Measurements from ENCODE around the gene AHRR. TPM values are rescaled to one million over a fixed set of nuclear protein-coding genes. Genes with fewer than 3 reads are reported as not detected.

AHRR gene
- total and polyA plus RNA-seq, 2 of the 4 experiments (the other 2 are of a cell fraction): 15.6 to 37.1 TPM

- Histone ChIP-seq H2AK9ac (replicated peaks; ENCODE audit: low read depth, low read length, poor library complexity) (no peak overlapping the region), H4K20me1 (ENCODE audit: insufficient read depth, low read length) (no peaks in the 10 kb centered on the region; the same call in 1 of the 2 replicates), H4K91ac (ENCODE audit: insufficient read depth, low read depth, low read length) (peak overlapping the region; percentile 37), H2BK120ac (ENCODE audit: low read depth, low read length) (peak overlapping the region; percentile 11), H3K27ac (ENCODE audit: insufficient read depth, low read length) (peak overlapping the region; percentile 18; the same call in 1 of the 2 replicates), H3K23ac (ENCODE audit: low read depth, low read length) (no peak overlapping the region), H3K14ac (replicated peaks; ENCODE audit: low read depth, low read length) (no peak overlapping the region), H2AFZ (replicated peaks; ENCODE audit: low read length, poor library complexity) (peak overlapping the region; percentile 9), H3K27me3 (ENCODE audit: control insufficient read depth, insufficient read depth, low read length) (no peaks in the 10 kb centered on the region), H3K56ac (ENCODE audit: extremely low read depth, insufficient read depth, low read length) (no peak overlapping the region), H3K9me1 (ENCODE audit: insufficient read depth, low read length) (peaks cover 13% of the 10 kb centered on the region), H3K79me1 (ENCODE audit: low read depth in 1 of 2, low read length in 2 of 2) (peaks cover 25 to 68% of the 10 kb centered on the region in 2 experiments), H3K4me2 (ENCODE audit: low read depth, low read length) (no peak overlapping the region), H3K36me3 (ENCODE audit: control insufficient read depth, insufficient read depth, low read length) (peaks cover 40% of the 10 kb centered on the region), H2BK15ac (ENCODE audit: low read depth, low read length) (peak overlapping the region; percentile 39; the same call in 1 of the 3 replicates), H4K5ac (ENCODE audit: low read depth, low read length) (no peak overlapping the region), H2AK5ac (ENCODE audit: low read depth, low read length) (peak overlapping the region; percentile 79; the same call in 1 of the 2 replicates), H3K18ac (ENCODE audit: low read depth, low read length) (no peak overlapping the region), H2BK20ac (ENCODE audit: low read depth, low read length) (no peak overlapping the region; the same call in 1 of the 2 replicates), H3K4me1 (ENCODE audit: control insufficient read depth, insufficient read depth, low read length) (peaks cover 7% of the 10 kb centered on the region), H3K9ac (ENCODE audit: low read depth, low read length) (no peak overlapping the region), H3K4me3 (ENCODE audit: insufficient read depth, low read depth, low read length) (no peak overlapping the region), H2BK5ac (ENCODE audit: low read depth, low read length, poor library complexity, severe bottlenecking) (no peak overlapping the region), H3K4ac (ENCODE audit: low read depth, low read length) (peak overlapping the region; percentile 56), H3K9me3 (ENCODE audit: control insufficient read depth, insufficient read depth, low read length) (peaks cover 2% of the 10 kb centered on the region), H4K8ac (ENCODE audit: low read depth in 2 of 2, low read length in 2 of 2) (peak overlapping the region; percentile 20 to 51; a peak in 2 of 4 replicates)
- no peak for ATAC-seq (ENCODE audit: low read depth)
- ChIA-PET POLR2A (ENCODE audit: unreplicated experiment) (interaction anchor here (0.7 kb wide), 1 partner anchor 22 kb away, joined by 3 read pairs; no protein-coding TSS in a partner anchor), CTCF (no interaction called here)
- dilution Hi-C loops (cut with HindIII; ENCODE audit: low sequenced_read_pairs, unreplicated experiment): no loop called here
- in situ Hi-C loops (cut with MboI; ENCODE audit: low sequenced_read_pairs): no loop called here
- BruUV-seq (replicated peaks): no TSS peak
- intact Hi-C loops (cut with micrococcal nuclease): no loop called here
- DNase-seq: no peak
- 98% methylated on average over 11 of the region's 18 CpGs; no CpG with 5 or more reads in 1 of the 2 experiments for WGBS, 2 experiments (ENCODE audit: extremely low coverage in 2 of 2, insufficient read length in 1 of 2)
- TF ChIP-seq ELK1 (IDR thresholded peaks at IDR 0.05; ENCODE audit: borderline replicate concordance, low read depth, low read length) (no peak), BHLHE40 (IDR thresholded peaks at IDR 0.05; ENCODE audit: low read depth, low read length) (no peak), MAFK (IDR thresholded peaks at IDR 0.05; ENCODE audit: low read depth, low read length) (no peak), POLR2A (IDR thresholded peaks at IDR 0.05; ENCODE audit: low read depth, low read length) (no peak), FOS (IDR thresholded peaks at IDR 0.05; ENCODE audit: low read depth, low read length) (no peak), RCOR1 (IDR thresholded peaks at IDR 0.05; ENCODE audit: insufficient replicate concordance, low read length) (no peak), SMC3 (IDR thresholded peaks at IDR 0.05; ENCODE audit: low read depth, low read length) (no peak), MXI1 (IDR thresholded peaks at IDR 0.05; ENCODE audit: borderline replicate concordance, low read depth, low read length) (no peak), CHD1 (IDR thresholded peaks at IDR 0.05; ENCODE audit: low read depth, low read length) (no peak), NFE2L2 (IDR thresholded peaks at IDR 0.05; ENCODE audit: low read depth, low read length) (no peak), CEBPB (IDR thresholded peaks at IDR 0.05; ENCODE audit: low read depth, low read length) (no peak), MAZ (IDR thresholded peaks at IDR 0.05; ENCODE audit: borderline replicate concordance, low read depth, low read length) (no peak), RFX5 (IDR thresholded peaks at IDR 0.05; ENCODE audit: low read depth, low read length) (no peak)
- TF ChIP-seq, protein P1, sequence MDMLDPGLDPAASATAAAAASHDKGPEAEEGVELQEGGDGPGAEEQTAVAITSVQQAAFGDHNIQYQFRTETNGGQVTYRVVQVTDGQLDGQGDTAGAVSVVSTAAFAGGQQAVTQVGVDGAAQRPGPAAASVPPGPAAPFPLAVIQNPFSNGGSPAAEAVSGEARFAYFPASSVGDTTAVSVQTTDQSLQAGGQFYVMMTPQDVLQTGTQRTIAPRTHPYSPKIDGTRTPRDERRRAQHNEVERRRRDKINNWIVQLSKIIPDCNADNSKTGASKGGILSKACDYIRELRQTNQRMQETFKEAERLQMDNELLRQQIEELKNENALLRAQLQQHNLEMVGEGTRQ (IDR thresholded peaks at IDR 0.05; ENCODE audit: low read depth, low read length): no peak
Measured at GRCh38 chr5:387491-388265, 66.2 kb downstream of the AHRR start.
